GM19240 (cell line): ENCODE results near the gene IL20.

ENCODE experiments used
- DNase-seq: peaks from one replicate; pipeline ENCODE4 v3.0.0; 2011; ENCODE audit warnings: low spot score; ENCODE audit not compliant: insufficient read length

The IL20 gene

GRCh38 chr1:206878456-206878855, 13.0 kb downstream of the IL20 start:
- DNase-seq = no peak

- no peak for DNase-seq
Measured at GRCh38 chr1:206880314-206880713, 14.9 kb downstream of the IL20 start.

- DNase-seq = no peak
Measured at GRCh38 chr1:206882555-206882954, 17.1 kb downstream of the IL20 start.

- no peak for DNase-seq
Measured at GRCh38 chr1:206883160-206883559, 17.7 kb downstream of the IL20 start.

- no peak for DNase-seq
Measured at GRCh38 chr1:206883876-206884275, 18.5 kb downstream of the IL20 start.

- DNase-seq = no peak
Measured at GRCh38 chr1:206885341-206886060, 20.1 kb downstream of the IL20 start.

- DNase-seq = no peak
Measured at GRCh38 chr1:206886831-206887230, 21.4 kb downstream of the IL20 start.

- DNase-seq = no peak
Measured at GRCh38 chr1:206887701-206888100, 22.3 kb downstream of the IL20 start.

GRCh38 chr1:206890125-206891060, 25.0 kb downstream of the IL20 start:
- DNase-seq = no peak

GRCh38 chr1:206891412-206891811, 26.0 kb downstream of the IL20 start:
- no peak for DNase-seq

GRCh38 chr1:206892351-206892984, 27.0 kb downstream of the IL20 start:
- no peak for DNase-seq

- no peak for DNase-seq
Measured at GRCh38 chr1:206893380-206893779, 28.0 kb downstream of the IL20 start.

GRCh38 chr1:206895325-206895724, 29.9 kb downstream of the IL20 start:
- DNase-seq = no peak

GRCh38 chr1:206895837-206896242, 30.4 kb downstream of the IL20 start:
- no peak for DNase-seq

- DNase-seq = no peak
Measured at GRCh38 chr1:206896261-206896660, 30.8 kb downstream of the IL20 start.

- DNase-seq = no peak
Measured at GRCh38 chr1:206897175-206897574, 31.8 kb downstream of the IL20 start, which contains the start of gene IL24. Gene IL24 (plus strand): TSS chr1:206897443. CDS start chr1:206897833, 390 bp downstream.

- no peak for DNase-seq
Measured at GRCh38 chr1:206898089-206898914, 32.9 kb downstream of the IL20 start.

GRCh38 chr1:206898915-206899431, 33.5 kb downstream of the IL20 start:
- DNase-seq = no peak

GRCh38 chr1:206899717-206900116, 34.3 kb downstream of the IL20 start:
- DNase-seq = no peak

- DNase-seq = no peak
Measured at GRCh38 chr1:206900149-206900548, 34.7 kb downstream of the IL20 start.

GRCh38 chr1:206901944-206902343, 36.5 kb downstream of the IL20 start:
- DNase-seq = no peak
